ENCODE results near the gene ARFGEF3.

ARFGEF3 gene

DNA sequence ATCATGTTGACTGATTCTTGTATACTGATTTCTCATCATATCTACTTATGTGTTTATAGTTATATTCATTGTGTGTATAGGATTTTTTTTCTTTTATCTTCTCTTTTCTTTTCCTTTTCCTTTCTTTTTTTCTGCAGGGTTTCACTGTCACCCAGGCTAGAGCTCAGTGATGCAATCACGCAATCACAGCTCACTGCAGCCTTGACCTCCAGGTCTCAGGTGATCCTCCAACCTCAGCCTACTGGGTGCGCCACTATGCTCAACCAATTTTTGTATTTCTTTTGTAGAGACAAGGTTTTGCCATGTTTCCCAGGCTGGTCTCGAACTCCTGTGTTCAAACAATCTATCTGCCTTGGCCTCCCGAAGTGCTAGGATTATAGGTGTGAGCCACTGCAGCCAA lies 58.2 kb downstream of the ARFGEF3 start:
- Histone ChIP-seq H3K36me3 (ENCODE audit: control insufficient read depth, insufficient read depth, low read length) (no peaks in the 10 kb centered on the region), H3K9me3 (ENCODE audit: control insufficient read depth, insufficient read depth, low read length) (no peaks in the 10 kb centered on the region), H3K27me3 (ENCODE audit: control insufficient read depth, insufficient read depth, low read length) (no peaks in the 10 kb centered on the region), H3K9ac (ENCODE audit: low read depth, low read length) (no peak overlapping the region), H3K4me3 (ENCODE audit: low read depth, low read length) (no peak overlapping the region), H3K4me1 (ENCODE audit: control insufficient read depth, insufficient read depth, low read length) (no peaks in the 10 kb centered on the region)

- Histone ChIP-seq H3K9me3 (ENCODE audit: control insufficient read depth, insufficient read depth, low read length) (no peaks in the 10 kb centered on the region), H3K36me3 (ENCODE audit: control insufficient read depth, insufficient read depth, low read length) (no peaks in the 10 kb centered on the region), H3K4me1 (ENCODE audit: control insufficient read depth, insufficient read depth, low read length) (no peaks in the 10 kb centered on the region), H3K27me3 (ENCODE audit: control insufficient read depth, insufficient read depth, low read length) (no peaks in the 10 kb centered on the region), H3K9ac (ENCODE audit: low read depth, low read length) (no peak overlapping the region), H3K4me3 (ENCODE audit: low read depth, low read length) (no peak overlapping the region)
Observed at GRCh38 chr6:138222901-138223546, 61.3 kb downstream of the ARFGEF3 start.

- Histone ChIP-seq H3K4me1 (ENCODE audit: control insufficient read depth, insufficient read depth, low read length) (no peaks in the 10 kb centered on the region), H3K27me3 (ENCODE audit: control insufficient read depth, insufficient read depth, low read length) (no peaks in the 10 kb centered on the region), H3K4me3 (ENCODE audit: low read depth, low read length) (no peak overlapping the region), H3K9ac (ENCODE audit: low read depth, low read length) (no peak overlapping the region), H3K9me3 (ENCODE audit: control insufficient read depth, insufficient read depth, low read length) (no peaks in the 10 kb centered on the region), H3K36me3 (ENCODE audit: control insufficient read depth, insufficient read depth, low read length) (no peaks in the 10 kb centered on the region)
Observed at GRCh38 chr6:138225953-138226352, 64.2 kb downstream of the ARFGEF3 start.

- Histone ChIP-seq H3K4me1 (ENCODE audit: control insufficient read depth, insufficient read depth, low read length) (no peaks in the 10 kb centered on the region), H3K9ac (ENCODE audit: low read depth, low read length) (no peak overlapping the region), H3K36me3 (ENCODE audit: control insufficient read depth, insufficient read depth, low read length) (no peaks in the 10 kb centered on the region), H3K9me3 (ENCODE audit: control insufficient read depth, insufficient read depth, low read length) (no peaks in the 10 kb centered on the region), H3K4me3 (ENCODE audit: low read depth, low read length) (no peak overlapping the region), H3K27me3 (ENCODE audit: control insufficient read depth, insufficient read depth, low read length) (no peaks in the 10 kb centered on the region)
Observed at GRCh38 chr6:138226700-138227315, 65.1 kb downstream of the ARFGEF3 start.

DNA sequence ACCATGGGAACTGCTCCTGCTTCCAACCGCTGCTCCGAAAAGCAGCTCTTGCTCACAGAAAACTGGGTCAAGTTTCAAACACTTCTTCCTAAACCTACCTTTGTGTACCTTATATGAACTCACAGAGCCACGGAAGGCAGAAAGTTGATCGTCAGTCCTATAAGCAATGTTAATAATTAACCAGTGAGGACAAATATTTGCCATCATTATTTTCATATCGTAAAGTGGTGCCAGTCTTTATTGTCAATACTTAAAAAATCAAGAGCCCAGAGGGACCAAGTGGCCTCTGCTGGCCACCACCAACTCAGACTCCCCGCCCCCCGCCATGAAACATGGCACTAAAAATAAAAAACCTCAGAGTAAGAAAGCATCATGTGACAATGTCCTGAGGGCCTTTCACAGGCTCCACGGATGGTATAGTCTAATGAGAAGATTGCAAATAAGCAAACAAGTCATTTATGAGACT lies 65.6 kb downstream of the ARFGEF3 start:
- Histone ChIP-seq H3K4me1 (ENCODE audit: control insufficient read depth, insufficient read depth, low read length) (no peaks in the 10 kb centered on the region), H3K27me3 (ENCODE audit: control insufficient read depth, insufficient read depth, low read length) (no peaks in the 10 kb centered on the region), H3K36me3 (ENCODE audit: control insufficient read depth, insufficient read depth, low read length) (no peaks in the 10 kb centered on the region), H3K9me3 (ENCODE audit: control insufficient read depth, insufficient read depth, low read length) (no peaks in the 10 kb centered on the region), H3K9ac (ENCODE audit: low read depth, low read length) (no peak overlapping the region), H3K4me3 (ENCODE audit: low read depth, low read length) (no peak overlapping the region)

GRCh38 chr6:138229072-138229471 lies 67.3 kb downstream of the ARFGEF3 start:
- Histone ChIP-seq H3K27me3 (ENCODE audit: control insufficient read depth, insufficient read depth, low read length) (no peaks in the 10 kb centered on the region), H3K4me3 (ENCODE audit: low read depth, low read length) (no peak overlapping the region), H3K9ac (ENCODE audit: low read depth, low read length) (no peak overlapping the region), H3K9me3 (ENCODE audit: control insufficient read depth, insufficient read depth, low read length) (no peaks in the 10 kb centered on the region), H3K36me3 (ENCODE audit: control insufficient read depth, insufficient read depth, low read length) (no peaks in the 10 kb centered on the region), H3K4me1 (ENCODE audit: control insufficient read depth, insufficient read depth, low read length) (no peaks in the 10 kb centered on the region)

DNA sequence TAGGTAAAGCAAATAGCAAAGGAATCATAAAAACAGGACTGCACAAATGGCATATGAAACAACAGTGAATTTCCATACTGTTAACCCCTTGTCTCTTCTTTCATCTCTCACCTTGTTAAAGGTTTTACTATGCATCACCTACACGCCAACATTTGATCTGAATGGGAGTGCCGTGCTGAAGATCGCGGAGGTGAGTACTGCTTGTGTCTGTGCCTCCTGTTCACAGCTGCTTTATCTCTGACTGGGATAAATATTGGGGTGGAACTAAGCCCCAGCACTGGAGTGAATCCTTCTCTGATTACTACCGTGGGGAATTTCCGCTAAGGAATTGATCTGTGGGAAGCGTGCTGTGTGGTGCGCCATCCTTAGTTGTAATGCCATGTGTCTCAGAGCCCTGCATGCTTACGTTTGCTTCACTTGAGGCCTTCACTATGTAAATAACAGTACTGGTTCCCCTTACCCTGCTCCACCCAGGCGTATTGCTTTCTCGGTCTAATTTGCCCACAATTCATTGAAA lies 68.0 kb downstream of the ARFGEF3 start:
- Histone ChIP-seq H3K36me3 (ENCODE audit: control insufficient read depth, insufficient read depth, low read length) (no peaks in the 10 kb centered on the region), H3K9me3 (ENCODE audit: control insufficient read depth, insufficient read depth, low read length) (no peaks in the 10 kb centered on the region), H3K27me3 (ENCODE audit: control insufficient read depth, insufficient read depth, low read length) (no peaks in the 10 kb centered on the region), H3K9ac (ENCODE audit: low read depth, low read length) (no peak overlapping the region), H3K4me1 (ENCODE audit: control insufficient read depth, insufficient read depth, low read length) (no peaks in the 10 kb centered on the region), H3K4me3 (ENCODE audit: low read depth, low read length) (no peak overlapping the region)

DNA sequence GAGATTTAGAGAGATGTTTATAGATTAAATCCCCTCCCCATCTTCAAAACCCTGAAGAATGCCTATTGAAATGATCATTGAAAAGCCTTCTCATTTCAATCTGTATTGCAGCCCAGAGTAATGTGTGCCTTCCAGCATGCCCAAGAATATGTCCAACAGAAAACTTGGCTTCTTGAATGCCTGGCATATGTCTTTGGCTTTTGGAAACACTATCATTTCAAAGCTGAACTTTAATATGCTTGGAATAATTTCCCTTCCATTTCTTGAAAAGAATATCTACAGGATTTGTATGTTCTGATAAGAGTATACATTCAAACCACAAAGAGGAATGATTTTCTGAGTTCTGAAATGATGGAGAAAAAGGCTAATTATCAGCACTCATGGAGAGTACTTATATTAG lies 68.5 kb downstream of the ARFGEF3 start:
- H3K4me3 ChIP-seq (ENCODE audit: low read depth, low read length): no peak overlapping the region
- H3K9me3 ChIP-seq (ENCODE audit: control insufficient read depth, insufficient read depth, low read length): no peaks in the 10 kb centered on the region
- H3K36me3 ChIP-seq (ENCODE audit: control insufficient read depth, insufficient read depth, low read length): no peaks in the 10 kb centered on the region
- no peak overlapping the region for H3K9ac ChIP-seq (ENCODE audit: low read depth, low read length)
- H3K4me1 ChIP-seq (ENCODE audit: control insufficient read depth, insufficient read depth, low read length): no peaks in the 10 kb centered on the region
- H3K27me3 ChIP-seq (ENCODE audit: control insufficient read depth, insufficient read depth, low read length): no peaks in the 10 kb centered on the region

GRCh38 chr6:138230759-138231380 lies 69.1 kb downstream of the ARFGEF3 start:
- H3K4me1 ChIP-seq (ENCODE audit: control insufficient read depth, insufficient read depth, low read length): no peaks in the 10 kb centered on the region
- no peaks in the 10 kb centered on the region for H3K27me3 ChIP-seq (ENCODE audit: control insufficient read depth, insufficient read depth, low read length)
- H3K36me3 ChIP-seq (ENCODE audit: control insufficient read depth, insufficient read depth, low read length): no peaks in the 10 kb centered on the region
- no peak overlapping the region for H3K4me3 ChIP-seq (ENCODE audit: low read depth, low read length)
- H3K9me3 ChIP-seq (ENCODE audit: control insufficient read depth, insufficient read depth, low read length): no peaks in the 10 kb centered on the region
- H3K9ac ChIP-seq (ENCODE audit: low read depth, low read length): no peak overlapping the region

DNA sequence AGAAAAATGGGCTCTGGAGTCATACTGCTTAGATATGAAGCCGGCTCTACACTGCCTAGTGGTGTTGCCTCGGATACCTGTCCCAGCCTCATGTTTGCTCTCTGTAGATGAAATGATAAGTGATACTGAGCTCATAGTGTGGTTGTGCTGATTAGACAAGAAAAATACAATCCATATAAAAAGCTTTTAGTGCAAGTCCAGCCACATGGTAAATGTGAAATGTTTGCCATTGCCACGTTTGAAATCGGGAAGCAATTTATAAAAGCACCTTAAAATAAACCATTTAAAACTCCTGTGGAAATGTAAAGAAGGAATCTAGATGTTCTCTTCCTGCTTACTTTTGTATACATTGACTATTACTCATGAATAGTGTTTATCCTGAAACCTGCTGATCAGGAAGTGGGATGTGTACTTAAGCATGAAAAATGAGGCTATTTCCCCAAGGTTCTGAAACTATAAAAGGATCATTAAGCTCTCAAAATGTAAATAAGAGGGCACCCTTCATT lies 69.7 kb downstream of the ARFGEF3 start:
- Histone ChIP-seq H3K4me3 (ENCODE audit: low read depth, low read length) (no peak overlapping the region), H3K36me3 (ENCODE audit: control insufficient read depth, insufficient read depth, low read length) (no peaks in the 10 kb centered on the region), H3K9ac (ENCODE audit: low read depth, low read length) (no peak overlapping the region), H3K27me3 (ENCODE audit: control insufficient read depth, insufficient read depth, low read length) (no peaks in the 10 kb centered on the region), H3K9me3 (ENCODE audit: control insufficient read depth, insufficient read depth, low read length) (no peaks in the 10 kb centered on the region), H3K4me1 (ENCODE audit: control insufficient read depth, insufficient read depth, low read length) (no peaks in the 10 kb centered on the region)

DNA sequence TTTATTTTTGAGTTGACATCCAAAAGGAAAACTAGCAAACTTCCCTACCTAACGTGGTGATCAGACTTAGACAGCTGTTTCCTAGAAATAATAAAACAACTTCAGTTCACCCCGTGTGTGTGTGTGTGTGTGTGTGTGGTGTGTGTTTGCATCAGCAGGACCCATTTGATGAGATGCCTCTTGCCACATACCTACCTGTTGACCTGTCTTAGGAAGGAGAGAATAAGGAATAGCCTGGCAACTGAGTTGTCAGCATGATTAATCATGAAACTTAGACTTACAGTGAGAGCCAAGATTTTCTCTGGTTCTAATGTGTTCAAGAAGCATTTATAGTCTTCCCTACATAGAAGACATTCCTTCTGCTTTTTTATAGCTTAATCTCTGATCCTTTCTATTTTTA lies 72.6 kb downstream of the ARFGEF3 start:
- no peaks in the 10 kb centered on the region for H3K4me1 ChIP-seq (ENCODE audit: control insufficient read depth, insufficient read depth, low read length)

GRCh38 chr6:138235205-138235604 lies 73.5 kb downstream of the ARFGEF3 start:
- H3K9ac ChIP-seq (ENCODE audit: low read depth, low read length): no peak overlapping the region
- H3K36me3 ChIP-seq (ENCODE audit: control insufficient read depth, insufficient read depth, low read length): no peaks in the 10 kb centered on the region
- H3K9me3 ChIP-seq (ENCODE audit: control insufficient read depth, insufficient read depth, low read length): no peaks in the 10 kb centered on the region
- H3K4me3 ChIP-seq (ENCODE audit: low read depth, low read length): no peak overlapping the region
- no peaks in the 10 kb centered on the region for H3K4me1 ChIP-seq (ENCODE audit: control insufficient read depth, insufficient read depth, low read length)
- no peaks in the 10 kb centered on the region for H3K27me3 ChIP-seq (ENCODE audit: control insufficient read depth, insufficient read depth, low read length)

More for the DNA sequence above, 72.6 kb downstream of the ARFGEF3 start:
- Histone ChIP-seq H3K27me3 (ENCODE audit: control insufficient read depth, insufficient read depth, low read length) (no peaks in the 10 kb centered on the region), H3K36me3 (ENCODE audit: control insufficient read depth, insufficient read depth, low read length) (no peaks in the 10 kb centered on the region), H3K9me3 (ENCODE audit: control insufficient read depth, insufficient read depth, low read length) (no peaks in the 10 kb centered on the region), H3K4me3 (ENCODE audit: low read depth, low read length) (no peak overlapping the region), H3K9ac (ENCODE audit: low read depth, low read length) (no peak overlapping the region)
